ENCODE data around the gene MTM1. TPM values are rescaled to one million over a fixed set of nuclear protein-coding genes. Genes with fewer than 3 reads are reported as not detected.

The MTM1 gene
- total RNA-seq, 1 experiment from 2014 or later: 22.9 TPM

- Histone ChIP-seq H3K36me3 (ENCODE audit: low read depth) (no peaks in the 10 kb centered on the region), H4K20me1 (ENCODE audit: insufficient read depth) (no peaks in the 10 kb centered on the region), H3K4me1 (replicated peaks; ENCODE audit: insufficient read depth) (no peaks in the 10 kb centered on the region), H3K79me2 (ENCODE audit: low read depth) (no peaks in the 10 kb centered on the region), H3K9me2 (ENCODE audit: insufficient read depth) (no peaks in the 10 kb centered on the region), H3K4me3 (no peak overlapping the region), H3K9me3 (ENCODE audit: insufficient read depth, low read depth) (no peaks in the 10 kb centered on the region), H2AFZ (no peak overlapping the region), H3K27ac (no peak overlapping the region), H3K4me2 (no peak overlapping the region), H3K27me3 (ENCODE audit: insufficient read depth, low read depth) (no peaks in the 10 kb centered on the region), H3F3A (ENCODE audit: insufficient read depth, low read depth) (no peaks in the 10 kb centered on the region)
- ChIA-PET POLR2A (ENCODE audit: unreplicated experiment) (no interaction called here), CTCF (no interaction called here)
- DNase-seq: no peak
- BruUV-seq (replicated peaks): no TSS peak
- TF ChIP-seq, protein P1, sequence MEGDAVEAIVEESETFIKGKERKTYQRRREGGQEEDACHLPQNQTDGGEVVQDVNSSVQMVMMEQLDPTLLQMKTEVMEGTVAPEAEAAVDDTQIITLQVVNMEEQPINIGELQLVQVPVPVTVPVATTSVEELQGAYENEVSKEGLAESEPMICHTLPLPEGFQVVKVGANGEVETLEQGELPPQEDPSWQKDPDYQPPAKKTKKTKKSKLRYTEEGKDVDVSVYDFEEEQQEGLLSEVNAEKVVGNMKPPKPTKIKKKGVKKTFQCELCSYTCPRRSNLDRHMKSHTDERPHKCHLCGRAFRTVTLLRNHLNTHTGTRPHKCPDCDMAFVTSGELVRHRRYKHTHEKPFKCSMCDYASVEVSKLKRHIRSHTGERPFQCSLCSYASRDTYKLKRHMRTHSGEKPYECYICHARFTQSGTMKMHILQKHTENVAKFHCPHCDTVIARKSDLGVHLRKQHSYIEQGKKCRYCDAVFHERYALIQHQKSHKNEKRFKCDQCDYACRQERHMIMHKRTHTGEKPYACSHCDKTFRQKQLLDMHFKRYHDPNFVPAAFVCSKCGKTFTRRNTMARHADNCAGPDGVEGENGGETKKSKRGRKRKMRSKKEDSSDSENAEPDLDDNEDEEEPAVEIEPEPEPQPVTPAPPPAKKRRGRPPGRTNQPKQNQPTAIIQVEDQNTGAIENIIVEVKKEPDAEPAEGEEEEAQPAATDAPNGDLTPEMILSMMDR (conservative IDR thresholded peaks at IDR 0.05): no peak
- no peak for TF ChIP-seq EZH2 (IDR thresholded peaks at IDR 0.05; ENCODE audit: low read depth)
- intact Hi-C loops (cut with micrococcal nuclease; ENCODE audit: unreplicated experiment): no loop called here
Measured at GRCh38 chrX:150607201-150607600, 38.8 kb downstream of the MTM1 start.

GRCh38 chrX:150610043-150610442 lies 41.6 kb downstream of the MTM1 start:
- Histone ChIP-seq H3K9me2 (ENCODE audit: insufficient read depth) (no peaks in the 10 kb centered on the region), H2AFZ (no peak overlapping the region), H3K4me1 (replicated peaks; ENCODE audit: insufficient read depth) (no peaks in the 10 kb centered on the region), H3F3A (ENCODE audit: insufficient read depth, low read depth) (no peaks in the 10 kb centered on the region), H3K27me3 (ENCODE audit: insufficient read depth, low read depth) (no peaks in the 10 kb centered on the region), H3K9me3 (ENCODE audit: insufficient read depth, low read depth) (no peaks in the 10 kb centered on the region), H3K4me2 (no peak overlapping the region), H3K79me2 (ENCODE audit: low read depth) (no peaks in the 10 kb centered on the region), H3K36me3 (ENCODE audit: low read depth) (no peaks in the 10 kb centered on the region), H3K4me3 (no peak overlapping the region), H4K20me1 (ENCODE audit: insufficient read depth) (no peaks in the 10 kb centered on the region), H3K27ac (no peak overlapping the region)
- POLR2A ChIA-PET (ENCODE audit: unreplicated experiment): no interaction called here
- CTCF ChIA-PET: no interaction called here
- intact Hi-C loops (cut with micrococcal nuclease; ENCODE audit: unreplicated experiment): no loop called here
- TF ChIP-seq, protein P1 (conservative IDR thresholded peaks at IDR 0.05): no peak
- no peak for TF ChIP-seq EZH2 (IDR thresholded peaks at IDR 0.05; ENCODE audit: low read depth)
- BruUV-seq (replicated peaks): no TSS peak
- no peak for DNase-seq

- POLR2A ChIA-PET (ENCODE audit: unreplicated experiment): no interaction called here
- no peaks in the 10 kb centered on the region for H3K4me1 ChIP-seq (replicated peaks; ENCODE audit: insufficient read depth)
- TF ChIP-seq EZH2 (IDR thresholded peaks at IDR 0.05; ENCODE audit: low read depth): no peak
- TF ChIP-seq, protein P1 (conservative IDR thresholded peaks at IDR 0.05): no peak
Measured at GRCh38 chrX:150610446-150610845, 42.0 kb downstream of the MTM1 start.

More at GRCh38 chrX:150610446-150610845, 42.0 kb downstream of the MTM1 start:
- Histone ChIP-seq H4K20me1 (ENCODE audit: insufficient read depth) (no peaks in the 10 kb centered on the region), H3K27me3 (ENCODE audit: insufficient read depth, low read depth) (no peaks in the 10 kb centered on the region), H3K9me3 (ENCODE audit: insufficient read depth, low read depth) (no peaks in the 10 kb centered on the region), H3K36me3 (ENCODE audit: low read depth) (no peaks in the 10 kb centered on the region), H3K4me3 (no peak overlapping the region), H3K9me2 (ENCODE audit: insufficient read depth) (no peaks in the 10 kb centered on the region), H2AFZ (no peak overlapping the region), H3F3A (ENCODE audit: insufficient read depth, low read depth) (no peaks in the 10 kb centered on the region), H3K79me2 (ENCODE audit: low read depth) (no peaks in the 10 kb centered on the region), H3K27ac (no peak overlapping the region), H3K4me2 (no peak overlapping the region)
- CTCF ChIA-PET: no interaction called here
- intact Hi-C loops (cut with micrococcal nuclease; ENCODE audit: unreplicated experiment): no loop called here
- DNase-seq: no peak
- no TSS peak for BruUV-seq (replicated peaks)

All from PC-9 (cell line).